ENCODE data around the gene CTU1.

The CTU1 gene

GRCh38 chr19:51135986-51136762 lies 28.0 kb upstream of the CTU1 start:
- POLR2A ChIA-PET, result interaction anchor here (0.6 to 0.7 kb wide), 2 partner anchors 19 to 101 kb away, joined by 3 read pairs; no protein-coding TSS in a partner anchor

DNA sequence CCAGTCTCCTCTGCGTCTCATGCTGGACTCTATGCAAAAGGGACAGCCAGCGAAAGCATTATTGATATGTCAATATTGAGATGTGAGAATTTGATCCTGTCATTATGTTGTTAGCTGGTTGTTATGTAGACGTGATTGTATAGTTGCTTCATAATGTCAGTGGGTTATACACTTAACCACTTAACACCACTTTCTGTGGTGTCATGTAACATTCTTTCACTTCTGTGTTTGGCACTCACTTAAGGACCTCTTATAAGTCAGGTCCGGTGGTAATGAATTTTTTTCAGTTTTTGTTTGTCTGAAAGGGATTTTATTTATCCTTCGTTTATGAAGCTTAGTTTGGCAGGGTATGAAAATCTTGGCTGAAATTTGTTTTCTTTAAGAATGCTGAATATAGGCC lies 26.8 kb upstream of the CTU1 start:
- Histone ChIP-seq H3K36me3 (ENCODE audit: control insufficient read depth in 2 of 2, insufficient read depth in 1 of 2, low read length in 2 of 2) (no peaks in the 10 kb centered on the region), H3K27ac (ENCODE audit: extremely low read depth, low read depth, low read length) (no peak overlapping the region), H3K4me3 (ENCODE audit: low read depth, low read length) (no peak overlapping the region), H3K9me3 (ENCODE audit: control insufficient read depth, insufficient read depth, low read depth, low read length) (no peaks in the 10 kb centered on the region), H3K4me1 (ENCODE audit: control insufficient read depth, insufficient read depth, low read length) (peaks cover 2% of the 10 kb centered on the region; the same call in 1 of the 2 replicates)
- POLR2A ChIA-PET, result no interaction called here
- TF ChIP-seq CTCF (tag by site-specific recombination; IDR thresholded peaks at IDR 0.05) (no peak), IKZF3 (tag by site-specific recombination; IDR thresholded peaks at IDR 0.05) (no peak), ZNF133 (tag by site-specific recombination; IDR thresholded peaks at IDR 0.05) (no peak), GLI2 (tag by site-specific recombination; IDR thresholded peaks at IDR 0.05; ENCODE audit: borderline replicate concordance, low read depth) (no peak), SALL2 (tag by site-specific recombination; IDR thresholded peaks at IDR 0.05; ENCODE audit: borderline replicate concordance) (no peak), BCL6B (tag by site-specific recombination; IDR thresholded peaks at IDR 0.05) (no peak), ZNF184 (tag by site-specific recombination; IDR thresholded peaks at IDR 0.05) (no peak), SETDB1 (IDR thresholded peaks at IDR 0.05; ENCODE audit: insufficient read length, low read length) (no peak), HOXA7 (CRISPR knock-in tag; IDR thresholded peaks at IDR 0.05; ENCODE audit: borderline replicate concordance) (no peak), ZBTB20 (tag by site-specific recombination; IDR thresholded peaks at IDR 0.05) (no peak)
- TF ChIP-seq, protein P1, sequence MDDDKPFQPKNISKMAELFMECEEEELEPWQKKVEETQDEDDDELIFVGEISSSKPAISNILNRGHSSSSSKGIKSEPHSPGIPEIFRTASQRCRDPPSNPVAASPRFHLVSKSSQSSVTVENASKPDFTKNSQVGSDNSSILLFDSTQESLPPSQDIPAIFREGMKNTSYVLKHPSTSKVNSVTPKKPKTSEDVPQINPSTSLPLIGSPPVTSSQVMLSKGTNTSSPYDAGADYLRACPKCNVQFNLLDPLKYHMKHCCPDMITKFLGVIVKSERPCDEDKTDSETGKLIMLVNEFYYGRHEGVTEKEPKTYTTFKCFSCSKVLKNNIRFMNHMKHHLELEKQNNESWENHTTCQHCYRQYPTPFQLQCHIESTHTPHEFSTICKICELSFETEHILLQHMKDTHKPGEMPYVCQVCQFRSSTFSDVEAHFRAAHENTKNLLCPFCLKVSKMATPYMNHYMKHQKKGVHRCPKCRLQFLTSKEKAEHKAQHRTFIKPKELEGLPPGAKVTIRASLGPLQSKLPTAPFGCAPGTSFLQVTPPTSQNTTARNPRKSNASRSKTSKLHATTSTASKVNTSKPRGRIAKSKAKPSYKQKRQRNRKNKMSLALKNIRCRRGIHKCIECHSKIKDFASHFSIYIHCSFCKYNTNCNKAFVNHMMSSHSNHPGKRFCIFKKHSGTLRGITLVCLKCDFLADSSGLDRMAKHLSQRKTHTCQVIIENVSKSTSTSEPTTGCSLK (tag by site-specific recombination; IDR thresholded peaks at IDR 0.05), result no peak
- CTCF ChIA-PET, result interaction anchor here (0.9 to 1.5 kb wide), 4 partner anchors 9 to 263 kb away, joined by 3 to 4 read pairs (median 4); no protein-coding TSS in a partner anchor

More at GRCh38 chr19:51135986-51136762, 28.0 kb upstream of the CTU1 start:
- TF ChIP-seq ZNF169 (tag by site-specific recombination; IDR thresholded peaks at IDR 0.05) (no peak), ZNF366 (tag by site-specific recombination; conservative IDR thresholded peaks at IDR 0.05) (no peak), ZNF677 (tag by site-specific recombination; IDR thresholded peaks at IDR 0.05) (no peak), ZNF837 (tag by site-specific recombination; IDR thresholded peaks at IDR 0.05) (no peak), ZNF18 (tag by site-specific recombination; IDR thresholded peaks at IDR 0.05) (no peak), ZNF19 (tag by site-specific recombination; IDR thresholded peaks at IDR 0.05; ENCODE audit: low read depth) (no peak), ZBTB21 (tag by site-specific recombination; IDR thresholded peaks at IDR 0.05) (no peak), IKZF3 (tag by site-specific recombination; IDR thresholded peaks at IDR 0.05) (no peak), ZBTB7A (tag by site-specific recombination; IDR thresholded peaks at IDR 0.05; ENCODE audit: low read depth) (no peak), EGR2 (tag by site-specific recombination; IDR thresholded peaks at IDR 0.05; ENCODE audit: low read depth) (no peak), ZNF585B (tag by site-specific recombination; IDR thresholded peaks at IDR 0.05) (no peak), ZNF132 (tag by site-specific recombination; IDR thresholded peaks at IDR 0.05; ENCODE audit: borderline replicate concordance) (no peak)
- TF ChIP-seq, protein P2, sequence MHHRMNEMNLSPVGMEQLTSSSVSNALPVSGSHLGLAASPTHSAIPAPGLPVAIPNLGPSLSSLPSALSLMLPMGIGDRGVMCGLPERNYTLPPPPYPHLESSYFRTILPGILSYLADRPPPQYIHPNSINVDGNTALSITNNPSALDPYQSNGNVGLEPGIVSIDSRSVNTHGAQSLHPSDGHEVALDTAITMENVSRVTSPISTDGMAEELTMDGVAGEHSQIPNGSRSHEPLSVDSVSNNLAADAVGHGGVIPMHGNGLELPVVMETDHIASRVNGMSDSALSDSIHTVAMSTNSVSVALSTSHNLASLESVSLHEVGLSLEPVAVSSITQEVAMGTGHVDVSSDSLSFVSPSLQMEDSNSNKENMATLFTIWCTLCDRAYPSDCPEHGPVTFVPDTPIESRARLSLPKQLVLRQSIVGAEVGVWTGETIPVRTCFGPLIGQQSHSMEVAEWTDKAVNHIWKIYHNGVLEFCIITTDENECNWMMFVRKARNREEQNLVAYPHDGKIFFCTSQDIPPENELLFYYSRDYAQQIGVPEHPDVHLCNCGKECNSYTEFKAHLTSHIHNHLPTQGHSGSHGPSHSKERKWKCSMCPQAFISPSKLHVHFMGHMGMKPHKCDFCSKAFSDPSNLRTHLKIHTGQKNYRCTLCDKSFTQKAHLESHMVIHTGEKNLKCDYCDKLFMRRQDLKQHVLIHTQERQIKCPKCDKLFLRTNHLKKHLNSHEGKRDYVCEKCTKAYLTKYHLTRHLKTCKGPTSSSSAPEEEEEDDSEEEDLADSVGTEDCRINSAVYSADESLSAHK (tag by site-specific recombination; IDR thresholded peaks at IDR 0.05), result no peak
- TF ChIP-seq, protein P3, sequence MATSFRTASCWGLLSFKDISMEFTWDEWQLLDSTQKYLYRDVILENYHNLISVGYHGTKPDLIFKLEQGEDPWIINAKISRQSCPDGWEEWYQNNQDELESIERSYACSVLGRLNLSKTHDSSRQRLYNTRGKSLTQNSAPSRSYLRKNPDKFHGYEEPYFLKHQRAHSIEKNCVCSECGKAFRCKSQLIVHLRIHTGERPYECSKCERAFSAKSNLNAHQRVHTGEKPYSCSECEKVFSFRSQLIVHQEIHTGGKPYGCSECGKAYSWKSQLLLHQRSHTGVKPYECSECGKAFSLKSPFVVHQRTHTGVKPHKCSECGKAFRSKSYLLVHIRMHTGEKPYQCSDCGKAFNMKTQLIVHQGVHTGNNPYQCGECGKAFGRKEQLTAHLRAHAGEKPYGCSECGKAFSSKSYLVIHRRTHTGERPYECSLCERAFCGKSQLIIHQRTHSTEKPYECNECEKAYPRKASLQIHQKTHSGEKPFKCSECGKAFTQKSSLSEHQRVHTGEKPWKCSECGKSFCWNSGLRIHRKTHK (tag by site-specific recombination; IDR thresholded peaks at IDR 0.05), result no peak
- Histone ChIP-seq H3K4me1 (ENCODE audit: control insufficient read depth, insufficient read depth, low read length) (peaks cover 2% of the 10 kb centered on the region; the same call in 1 of the 2 replicates), H3K27ac (ENCODE audit: extremely low read depth, low read depth, low read length) (no peak overlapping the region), H3K9me3 (ENCODE audit: control insufficient read depth, insufficient read depth, low read depth, low read length) (no peaks in the 10 kb centered on the region), H3K4me3 (ENCODE audit: low read depth, low read length) (no peak overlapping the region), H3K36me3 (ENCODE audit: control insufficient read depth in 2 of 2, insufficient read depth in 1 of 2, low read length in 2 of 2) (no peaks in the 10 kb centered on the region)
- CTCF ChIA-PET, result interaction anchor here (0.6 to 1.5 kb wide), 2 partner anchors 22 to 412 kb away, joined by 3 read pairs; no protein-coding TSS in a partner anchor
